Ovary (tissue), 9 donors: ENCODE data around the gene TOMM22. TPM values are rescaled to one million over a fixed set of nuclear protein-coding genes. Genes with fewer than 3 reads are reported as not detected.

Source experiments
- DNase-seq, 5 donors: peaks; one replicate each; pipeline ENCODE4 v3.0.0-alpha.2; 2019 to 2020
- H3K27ac ChIP-seq, 2 donors: fragments of 200-600 bp; one replicate each; pipeline versions ENCODE4 v1.5.1 to v1.8.0; 2019 to 2022
- H3K27me3 ChIP-seq: fragments of 200-600 bp; one replicate; pipeline ENCODE4 v1.8.0; 2022
- H3K36me3 ChIP-seq: fragments of 200-600 bp; sonication (generic); one replicate; pipeline ENCODE4 v1.5.1; 2019
- H3K4me1 ChIP-seq: one replicate; pipeline ENCODE4 v1.8.1; 2013; ENCODE audit warnings: mild to moderate bottlenecking, moderate library complexity; ENCODE audit not compliant: insufficient read depth
- H3K4me3 ChIP-seq: fragments of 200-600 bp; sonication (generic); one replicate; pipeline ENCODE4 v1.5.1; 2017
- H3K9me3 ChIP-seq, 2 donors: fragments of 200-600 bp in 1 of 2; sonication (generic) in 1 of 2; one replicate each; pipeline versions ENCODE4 v1.5.1 to v1.8.1; 2013 to 2019; ENCODE audit warnings: mild to moderate bottlenecking in 1 of 2, moderate library complexity in 1 of 2
- EP300 ChIP-seq: sonication (generic); formaldehyde crosslinking; IDR thresholded peaks from one replicate; pipeline ENCODE4 v1.6.1; 2017; ENCODE audit warnings: antibody characterized with exemption
- POLR2A ChIP-seq: fragments of 450-650 bp; IDR thresholded peaks from one replicate; pipeline ENCODE4 v1.6.1; 2017; ENCODE audit warnings: antibody characterized with exemption, mild to moderate bottlenecking, moderate library complexity
- WGBS, 3 donors: extraction: QIAGEN DNeasy Blood & Tissue Kit in 1 of 3; methylation state at CpG; one replicate each; pipeline versions ENCODE4 v1.1.5 to v1.1.7; 2013 to 2017; 5-methylcytosine and 5-hydroxymethylcytosine counted together
- intact Hi-C, 4 donors: fragments of 100-400 bp; cut with DNase I; formaldehyde crosslinking; loops; one replicate each; pipeline versions ENCODE4 v1.11.0 to v1.15.1; 2022 to 2023
- polyA plus RNA-seq, 2 donors: library from polyadenylated mRNA; stranded (reverse); fragments of 200-250 nt in 1 of 2; fragments of 350-450 nt in 1 of 2; fragmentation: Illumina TruSeq in 1 of 2; extraction: RNeasy Lipid Tissue Mini Kit (QIAGEN cat#74804) in 1 of 2; gene quantifications; one replicate each; pipeline ENCODE4 v1.2.3, GENCODE V29; 2013 to 2014
- total RNA-seq, 7 donors: library from RNA; depleted of rRNA in 2 of 7; stranded (reverse); fragments of >200 nt in 2 of 7; fragmentation: NEBNext Ultra II Directional in 3 of 7; extraction: Animal tissue kit (Norgen Biotek cat#: 25700) in 3 of 7; gene quantifications; one replicate each; pipeline versions ENCODE4 v1.1.0 to v1.2.4, GENCODE V29; 2016 to 2023
- TF ChIP-seq, protein P1 (sequence below), 3 donors: fragments of 450-650 bp in 2 of 3; fragments of 200-600 bp in 1 of 3; IDR thresholded peaks; one replicate each; pipeline versions ENCODE4 v1.5.1 to v1.8.0; 2016 to 2022; ENCODE audit warnings: antibody characterized with exemption in 3 of 3, mild to moderate bottlenecking in 1 of 3
- donor health status: DM: no; HTN: no; CAD: no; lungs with moderate emphysema.
- donor health status: DM: no; HTN: no; CAD: no.
- donor health status: Bipolar disorder and iron deficiency.
- donor health status: DM: yes; HTN: yes; CAD: no.
- donor health status: DM: no; HTN: no; CAD: no.
- donor health status: DM: yes; HTN: yes; CAD: no.

The TOMM22 gene
- total and polyA plus RNA-seq, 9 donors, result 30.0 to 96.3 (median 57.7) TPM

DNA sequence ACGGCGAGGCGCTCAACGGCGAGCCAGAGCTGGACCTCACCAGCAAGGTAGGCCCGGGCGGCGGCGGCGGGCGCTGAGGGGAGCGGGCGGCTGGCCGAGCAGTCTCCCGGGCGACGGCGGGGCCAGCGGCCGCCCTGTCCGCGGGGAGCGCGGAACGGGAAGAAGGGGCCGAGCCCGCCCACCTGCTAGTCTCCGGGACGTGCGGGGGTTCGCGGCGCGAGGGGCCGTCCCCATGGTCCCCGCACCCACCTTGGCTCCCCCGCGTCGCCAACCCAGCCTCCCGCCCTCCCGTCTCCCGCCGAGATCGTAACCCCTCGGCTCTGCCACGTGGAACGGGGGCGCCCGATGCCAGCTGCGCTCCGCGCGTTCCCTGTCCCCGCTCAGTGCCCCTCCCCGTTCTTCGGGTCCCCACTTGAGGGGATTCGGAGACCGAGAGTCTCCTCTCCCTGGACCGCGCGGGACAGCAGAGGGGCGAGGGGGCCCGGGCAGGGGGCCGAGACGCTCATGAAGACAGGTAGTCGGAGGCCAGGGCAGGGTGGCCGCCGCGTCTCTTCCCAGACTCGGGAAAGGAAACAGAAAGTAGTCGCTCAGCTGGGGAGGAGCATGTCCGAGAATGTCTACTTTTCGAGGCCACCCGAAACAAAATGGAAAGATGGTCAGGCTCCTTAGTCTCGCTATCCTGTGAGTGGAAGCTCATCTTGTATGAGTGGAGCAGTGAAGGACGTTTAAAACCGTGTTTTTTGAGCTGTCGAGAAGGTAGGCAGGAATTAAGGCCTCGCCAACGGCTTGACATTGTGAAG is 24.5 kb downstream of the TOMM22 start:
- Histone ChIP-seq H3K27ac (peak overlapping the region; percentile 77 to 96), H3K36me3 (no peaks in the 10 kb centered on the region), H3K4me1 (peaks cover 7% of the 10 kb centered on the region), H3K27me3 (no peaks in the 10 kb centered on the region), H3K4me3 (peak overlapping the region; percentile 89), H3K9me3 (no peaks in the 10 kb centered on the region)
- DNase-seq, result peak; percentile 47 to 76 (median 72)
- TF ChIP-seq EP300 (no peak), POLR2A (no peak)
- TF ChIP-seq, protein P1, sequence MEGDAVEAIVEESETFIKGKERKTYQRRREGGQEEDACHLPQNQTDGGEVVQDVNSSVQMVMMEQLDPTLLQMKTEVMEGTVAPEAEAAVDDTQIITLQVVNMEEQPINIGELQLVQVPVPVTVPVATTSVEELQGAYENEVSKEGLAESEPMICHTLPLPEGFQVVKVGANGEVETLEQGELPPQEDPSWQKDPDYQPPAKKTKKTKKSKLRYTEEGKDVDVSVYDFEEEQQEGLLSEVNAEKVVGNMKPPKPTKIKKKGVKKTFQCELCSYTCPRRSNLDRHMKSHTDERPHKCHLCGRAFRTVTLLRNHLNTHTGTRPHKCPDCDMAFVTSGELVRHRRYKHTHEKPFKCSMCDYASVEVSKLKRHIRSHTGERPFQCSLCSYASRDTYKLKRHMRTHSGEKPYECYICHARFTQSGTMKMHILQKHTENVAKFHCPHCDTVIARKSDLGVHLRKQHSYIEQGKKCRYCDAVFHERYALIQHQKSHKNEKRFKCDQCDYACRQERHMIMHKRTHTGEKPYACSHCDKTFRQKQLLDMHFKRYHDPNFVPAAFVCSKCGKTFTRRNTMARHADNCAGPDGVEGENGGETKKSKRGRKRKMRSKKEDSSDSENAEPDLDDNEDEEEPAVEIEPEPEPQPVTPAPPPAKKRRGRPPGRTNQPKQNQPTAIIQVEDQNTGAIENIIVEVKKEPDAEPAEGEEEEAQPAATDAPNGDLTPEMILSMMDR (IDR thresholded peaks at IDR 0.05), result no peak
- 0 to 1% (median 0%) methylated on average over 39 to 80 of the region's 80 CpGs for WGBS, 3 donors
- intact Hi-C loops, result no loop called here

DNA sequence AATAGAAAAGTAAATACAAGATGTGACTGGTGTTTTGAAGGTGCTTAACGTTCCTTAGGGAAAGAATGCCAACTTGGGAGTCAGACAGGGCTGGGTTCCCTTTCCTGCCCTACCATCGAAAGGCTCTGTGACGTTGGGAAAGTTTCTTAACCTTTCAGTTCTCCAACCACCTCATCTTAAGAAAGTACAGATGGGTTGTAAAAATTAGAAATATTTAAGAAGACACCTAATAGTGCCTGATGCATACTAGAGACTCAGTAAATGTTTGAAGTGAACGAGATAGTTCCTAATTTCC is 25.1 kb downstream of the TOMM22 start:
- no peak for TF ChIP-seq EP300
- TF ChIP-seq, protein P1 (IDR thresholded peaks at IDR 0.05), result no peak
- Histone ChIP-seq H3K4me3 (peak overlapping the region; percentile 89), H3K27me3 (no peaks in the 10 kb centered on the region), H3K9me3 (no peaks in the 10 kb centered on the region), H3K27ac (no peak overlapping the region), H3K4me1 (peaks cover 7% of the 10 kb centered on the region), H3K36me3 (no peaks in the 10 kb centered on the region)
- no peak for DNase-seq
- intact Hi-C loops, result no loop called here
- WGBS, 3 donors, result 3% methylated on average over 4 of the region's 4 CpGs

- no peaks in the 10 kb centered on the region for H3K36me3 ChIP-seq
- peak overlapping the region; percentile 89 for H3K4me3 ChIP-seq
- 50 to 62% (median 52%) methylated on average over 2 of the region's 2 CpGs for WGBS, 3 donors
- intact Hi-C loops, result no loop called here
- no peaks in the 10 kb centered on the region for H3K9me3 ChIP-seq
- DNase-seq, result no peak
- peaks cover 7% of the 10 kb centered on the region for H3K4me1 ChIP-seq
- H3K27ac ChIP-seq, result no peak overlapping the region
- TF ChIP-seq, protein P1 (IDR thresholded peaks at IDR 0.05), result no peak
- TF ChIP-seq EP300 (no peak), POLR2A (no peak)
- H3K27me3 ChIP-seq, result no peaks in the 10 kb centered on the region
These were observed 25.6 kb downstream of the TOMM22 start for GRCh38 chr22:38707346-38707745.

DNA sequence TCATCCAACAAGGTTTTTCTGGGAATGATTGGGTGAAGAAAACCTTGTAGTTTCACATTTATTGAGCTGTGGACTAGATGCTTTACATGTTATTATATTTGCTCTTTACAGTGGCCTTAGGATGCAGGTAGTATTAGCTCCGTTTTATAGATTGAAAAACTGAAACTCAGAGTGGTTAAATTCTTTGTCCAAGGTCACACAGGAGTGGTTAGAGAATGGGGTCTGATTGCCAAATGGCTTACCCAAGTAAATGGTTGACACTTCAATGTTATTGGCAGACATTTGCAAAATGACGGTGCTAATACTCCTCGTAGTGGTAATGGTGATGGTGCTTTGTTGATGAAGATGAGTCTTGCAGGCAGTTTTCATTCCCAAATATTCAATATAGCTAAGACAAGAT is 26.2 kb downstream of the TOMM22 start:
- no peaks in the 10 kb centered on the region for H3K27me3 ChIP-seq
- intact Hi-C loops, result no loop called here
- H3K4me3 ChIP-seq, result no peak overlapping the region
- DNase-seq, result no peak
- peaks cover 9% of the 10 kb centered on the region for H3K4me1 ChIP-seq
- TF ChIP-seq EP300 (no peak), POLR2A (no peak)
- TF ChIP-seq, protein P1 (IDR thresholded peaks at IDR 0.05), result no peak
- no peak overlapping the region for H3K27ac ChIP-seq
- WGBS, 3 donors, result 80 to 81% (median 80%) methylated on average over 3 of the region's 3 CpGs
- no peaks in the 10 kb centered on the region for H3K36me3 ChIP-seq
- no peaks in the 10 kb centered on the region for H3K9me3 ChIP-seq
